NCI-H1092 treated with DMSO at 0.1 percent for 48 hours (cell line): ENCODE data around the gene RAB15.

Experiments
- DNase-seq: peaks from one replicate; lab custom pipeline; 2025; lab: John Stamatoyannopoulos, UW

RAB15 gene

DNA sequence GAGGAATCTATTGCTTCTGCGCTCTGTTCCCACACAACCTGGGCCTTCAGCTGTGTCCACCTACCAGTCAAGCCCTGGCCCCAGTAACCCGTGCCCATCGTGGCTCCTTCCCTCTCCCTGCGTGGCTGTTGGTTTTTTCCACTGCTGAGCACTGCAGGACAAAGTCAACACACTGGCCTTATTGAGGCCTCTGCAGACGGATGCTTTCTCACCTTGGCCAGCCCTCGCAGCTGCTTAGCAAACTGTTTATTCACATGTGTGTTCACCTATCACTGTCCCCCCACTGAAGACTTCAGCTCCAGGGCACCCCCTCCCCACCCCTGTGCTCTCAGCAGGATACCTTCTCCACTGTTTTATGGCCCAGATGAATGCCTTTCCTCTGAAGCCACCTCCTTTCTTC lies 16.8 kb downstream of the RAB15 start:
- DNase-seq = no peak

DNA sequence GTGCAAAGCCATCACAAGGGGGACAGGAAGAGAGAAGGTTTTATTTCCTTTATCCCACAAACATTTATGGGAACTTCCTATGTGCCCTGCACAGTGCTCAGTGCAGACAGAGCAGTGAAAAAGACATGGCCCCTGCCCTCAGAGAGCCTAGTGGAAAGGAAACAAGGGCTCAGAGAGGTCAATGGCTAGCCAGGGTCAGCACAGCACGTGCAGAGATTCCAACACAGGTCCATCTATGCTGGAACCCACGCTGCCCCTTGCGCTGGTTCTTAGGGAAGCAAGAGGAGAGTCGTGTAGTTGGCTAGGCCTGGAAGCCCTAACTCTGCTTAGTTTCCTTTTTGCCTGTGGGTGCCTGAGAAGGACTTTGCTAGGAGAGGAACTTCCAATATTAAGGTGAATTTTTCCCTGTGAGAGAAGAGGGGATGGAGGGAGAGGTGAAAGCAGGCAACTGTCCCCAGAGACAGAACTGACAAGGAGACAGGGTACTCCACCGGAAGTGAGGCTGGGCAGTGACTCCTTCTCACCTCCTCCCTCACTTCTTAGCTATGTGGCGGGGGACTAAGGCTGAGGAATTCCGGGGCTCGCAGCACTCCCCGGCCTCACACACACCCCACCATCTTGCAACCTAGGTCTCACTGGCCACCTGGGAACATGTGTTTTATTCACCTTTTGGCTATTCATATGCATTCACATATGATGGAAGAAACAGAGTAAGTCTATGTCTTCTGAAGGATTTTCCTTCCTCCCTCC lies 17.5 kb downstream of the RAB15 start:
- DNase-seq = no peak

DNA sequence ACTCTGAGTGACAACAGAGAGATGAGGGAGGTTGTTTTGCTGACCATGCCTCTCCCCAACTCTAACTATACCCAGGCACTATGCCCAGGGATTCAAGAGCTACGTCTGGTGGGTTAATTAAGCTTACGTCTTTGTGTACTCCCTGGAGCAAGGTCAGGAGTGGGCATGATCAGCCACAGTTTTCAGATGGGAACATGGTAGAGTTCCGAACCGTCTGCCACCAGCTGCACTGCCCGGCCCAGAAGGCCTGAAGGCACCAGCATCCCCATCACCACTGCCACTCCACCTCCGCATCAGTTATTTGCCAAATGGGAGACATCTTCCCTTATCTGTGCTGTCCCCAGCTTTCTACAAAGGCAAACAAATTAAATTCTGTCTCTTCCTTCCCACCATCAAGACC lies 18.5 kb downstream of the RAB15 start:
- no peak for DNase-seq

- no peak for DNase-seq
Observed at GRCh38 chr14:64953310-64953654, 18.9 kb downstream of the RAB15 start.

GRCh38 chr14:64952598-64953309 lies 19.4 kb downstream of the RAB15 start:
- no peak for DNase-seq

DNA sequence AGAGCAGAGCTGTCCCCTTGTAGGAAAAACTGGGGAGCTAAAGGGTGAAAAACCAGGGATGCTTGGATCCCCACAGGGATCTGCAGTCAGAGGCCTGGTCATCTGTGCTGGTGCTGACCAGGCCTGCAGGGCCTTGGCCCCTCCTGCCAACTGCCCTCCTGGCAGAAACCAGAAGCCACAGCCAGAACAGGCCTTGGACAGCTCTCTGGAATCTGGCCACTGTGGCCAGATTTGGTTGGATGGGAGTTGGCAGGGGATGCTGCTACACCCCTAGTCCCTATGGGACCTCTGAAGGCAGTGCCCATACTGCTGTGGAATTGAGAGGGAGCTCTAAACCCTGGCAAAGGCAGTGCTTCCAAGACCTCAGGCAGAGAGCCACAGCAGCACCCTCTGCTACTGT lies 20.4 kb downstream of the RAB15 start:
- DNase-seq = no peak

DNA sequence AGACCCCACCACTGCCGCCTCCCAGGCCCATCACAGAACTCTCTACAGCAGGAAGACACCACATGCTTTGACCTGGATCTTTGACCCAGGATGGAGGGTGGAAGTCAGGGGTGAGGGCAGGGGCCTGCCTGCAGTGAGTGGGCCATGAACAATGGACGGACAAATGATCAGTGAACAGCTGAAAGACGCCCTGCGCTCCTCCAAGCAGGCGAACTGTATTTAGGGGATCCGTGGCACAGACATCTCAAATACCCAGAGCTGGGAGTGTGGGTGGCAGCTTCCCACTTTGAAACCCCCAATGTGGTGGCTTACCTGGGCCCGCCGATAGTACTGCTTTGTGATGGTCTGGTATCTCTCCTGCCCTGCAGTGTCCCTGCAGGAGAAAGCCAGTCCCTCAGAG lies 20.8 kb downstream of the RAB15 start:
- DNase-seq = no peak

DNA sequence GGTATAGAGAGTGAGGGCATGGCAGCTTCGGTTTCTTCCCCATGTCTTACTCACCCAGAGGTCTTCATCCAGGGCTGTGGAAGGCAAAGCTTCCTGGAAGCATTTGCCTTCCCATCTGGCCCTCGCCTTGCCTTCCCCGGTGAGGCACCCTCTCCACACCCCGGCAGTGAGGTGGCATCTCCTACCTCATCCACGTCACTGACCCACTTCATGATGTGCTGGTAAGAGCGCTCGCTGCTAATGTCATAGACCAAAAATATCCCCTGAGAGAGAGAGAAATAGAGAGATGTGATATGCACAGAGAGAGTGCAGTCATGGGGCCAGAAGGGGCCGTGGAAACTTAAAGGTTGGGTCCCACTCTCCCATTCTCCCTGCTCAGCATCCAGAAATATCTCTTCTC lies 21.2 kb downstream of the RAB15 start:
- DNase-seq = no peak

DNA sequence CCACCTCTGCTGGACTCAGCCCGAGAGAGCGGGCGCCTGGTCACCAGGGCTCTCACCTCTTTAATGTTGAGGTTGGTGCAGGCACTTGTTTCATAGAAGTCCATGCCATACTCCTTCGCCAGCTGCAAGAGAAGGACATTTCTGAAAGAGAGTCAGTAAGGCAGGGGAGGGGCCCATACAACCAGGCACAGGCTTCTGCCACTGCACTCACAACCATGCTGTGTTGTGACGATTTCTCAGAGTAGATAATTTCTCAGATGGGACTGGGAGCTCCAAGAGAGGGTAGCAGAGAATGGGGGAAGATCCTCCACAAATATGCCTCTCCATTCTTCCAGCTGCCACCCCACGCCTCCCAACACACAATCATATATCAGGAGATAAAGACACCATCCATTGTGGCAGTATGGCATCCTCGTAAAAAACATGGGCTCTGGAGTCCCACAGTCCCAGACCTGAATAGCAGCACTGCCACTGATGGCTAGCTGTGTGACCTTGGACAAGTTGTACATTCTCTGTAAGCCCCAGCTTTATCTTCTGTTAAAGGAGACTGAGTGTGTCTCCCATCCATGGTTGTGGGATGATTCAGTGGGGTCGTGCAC lies 23.4 kb downstream of the RAB15 start:
- DNase-seq = no peak

- no peak for DNase-seq
Observed at GRCh38 chr14:64947710-64948611, 24.2 kb downstream of the RAB15 start.

GRCh38 chr14:64946310-64947045 lies 25.7 kb downstream of the RAB15 start:
- DNase-seq = no peak

- no peak for DNase-seq
Observed at GRCh38 chr14:64945431-64946178, 26.5 kb downstream of the RAB15 start.

DNA sequence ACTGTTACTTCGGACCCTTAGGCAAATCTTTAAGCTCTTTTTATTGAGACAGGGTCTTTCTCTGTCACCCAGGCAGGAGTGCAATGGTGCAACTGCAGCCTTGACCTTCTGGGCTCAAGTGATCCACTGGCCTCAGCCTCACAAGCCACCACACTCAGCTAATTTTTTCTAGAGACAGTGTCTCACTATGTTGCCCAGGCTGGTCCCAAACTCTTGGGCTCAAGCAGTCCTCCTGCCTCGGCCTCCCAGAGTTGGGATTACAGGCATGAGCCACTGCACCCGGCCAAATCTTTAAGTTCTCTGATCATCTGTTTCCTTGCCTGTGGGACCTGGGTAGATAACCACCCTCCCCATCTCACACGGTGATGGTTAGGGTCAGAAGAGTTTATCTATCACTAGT lies 27.3 kb downstream of the RAB15 start:
- no peak for DNase-seq

- DNase-seq = no peak
Observed at GRCh38 chr14:64944041-64944440, 28.1 kb downstream of the RAB15 start.

- no peak for DNase-seq
Observed at GRCh38 chr14:64943556-64943955, 28.6 kb downstream of the RAB15 start.

GRCh38 chr14:64942531-64943111 lies 29.5 kb downstream of the RAB15 start, which contains the start of gene GPX2:
GPX2 (minus strand) TSS chr14:64942745; CDS start chr14:64942726, 19 bp downstream.
- peak; percentile 9 for DNase-seq

GRCh38 chr14:64940336-64940910 lies 31.7 kb downstream of the RAB15 start:
- DNase-seq = no peak

GRCh38 chr14:64939817-64940190 lies 32.3 kb downstream of the RAB15 start:
- DNase-seq = no peak

- DNase-seq = no peak
Observed at GRCh38 chr14:64938972-64939816, 32.9 kb downstream of the RAB15 start.
